Fibroblast of lung (primary cell): ENCODE results near the gene KIF21B. TPM values are rescaled to one million over a fixed set of nuclear protein-coding genes. Genes with fewer than 3 reads are reported as not detected.

Source experiments
- DNase-seq, 2 donors: peaks; one replicate each; pipeline versions ENCODE4 v3.0.0 to v3.0.0-alpha.2; 2010; ENCODE audit warnings: low read depth in 2 of 2
- H2AFZ ChIP-seq: 2 replicates; pipeline ENCODE4 v1.5.1; 2012; ENCODE audit warnings: low read length, control low read depth, inconsistent platforms
- H3K27ac ChIP-seq: 2 replicates; pipeline ENCODE4 v1.5.1; 2011; ENCODE audit warnings: low read length, control low read depth; ENCODE audit not compliant: insufficient read depth
- H3K27me3 ChIP-seq: 2 replicates; pipeline ENCODE4 v1.5.1; 2011; ENCODE audit warnings: mild to moderate bottlenecking, low read length; ENCODE audit not compliant: control insufficient read depth, insufficient read depth
- H3K36me3 ChIP-seq: 2 replicates; pipeline ENCODE4 v1.5.1; 2011; ENCODE audit warnings: low read length; ENCODE audit not compliant: control insufficient read depth, insufficient read depth
- H3K4me1 ChIP-seq: 2 replicates; pipeline ENCODE4 v1.5.1; 2011; ENCODE audit warnings: low read length; ENCODE audit not compliant: control insufficient read depth, insufficient read depth; ENCODE audit errors: extremely low read depth
- H3K4me2 ChIP-seq: 2 replicates; pipeline ENCODE4 v1.5.1; 2011; ENCODE audit warnings: low read length, control low read depth; ENCODE audit not compliant: insufficient read depth; ENCODE audit errors: extremely low read depth
- H3K4me3 ChIP-seq, 4 experiments: fragments of 200-600 bp in 1 of 4; sonication (generic) in 1 of 4; replicated peaks in 1 of 4; 2 replicates each; pipeline ENCODE4 v1.5.1; 2011 to 2016; ENCODE audit warnings: low read length in 4 of 4, low read depth in 3 of 4, mild to moderate bottlenecking in 3 of 4, control low read depth in 2 of 4, inconsistent platforms in 1 of 4, mixed read lengths in 1 of 4; ENCODE audit not compliant: insufficient read depth in 1 of 4; ENCODE audit errors: control extremely low read depth in 1 of 4
- H3K79me2 ChIP-seq: 2 replicates; pipeline ENCODE4 v1.5.1; 2012; ENCODE audit warnings: mild to moderate bottlenecking, low read length, inconsistent platforms; ENCODE audit not compliant: control insufficient read depth, insufficient read depth
- H3K9ac ChIP-seq: 2 replicates; pipeline ENCODE4 v1.5.1; 2011; ENCODE audit warnings: mild to moderate bottlenecking, low read length, control low read depth; ENCODE audit not compliant: insufficient read depth
- H3K9me3 ChIP-seq: 2 replicates; pipeline ENCODE4 v1.5.1; 2012; ENCODE audit warnings: low read depth, low read length; ENCODE audit not compliant: control insufficient read depth, insufficient read depth
- H4K20me1 ChIP-seq: 2 replicates; pipeline ENCODE4 v1.5.1; 2011; ENCODE audit warnings: low read length; ENCODE audit not compliant: control insufficient read depth, insufficient read depth; ENCODE audit errors: extremely low read depth
- EZH2 ChIP-seq: IDR thresholded peaks from 2 replicates; pipeline ENCODE4 v1.5.1; 2012; ENCODE audit warnings: low read length, control low read depth, mild to moderate bottlenecking; ENCODE audit errors: missing control alignments
- polyA plus RNA-seq, 2 donors: library from polyadenylated mRNA; depleted of rRNA in 1 of 2; stranded (reverse) in 1 of 2; unstranded in 1 of 2; fragments of >200 nt; gene quantifications; 2 replicates each; pipeline ENCODE4 v1.2.1, GENCODE V29; 2011 to 2012; ENCODE audit warnings: missing spikeins in 1 of 2
- total RNA-seq: library from RNA; depleted of rRNA; stranded (reverse); fragments of >200 nt; gene quantifications from 2 replicates; pipeline ENCODE4 v1.2.1, GENCODE V29; 2014
- TF ChIP-seq, protein P1 (sequence below), 2 donors: IDR thresholded peaks in 1 of 2; conservative IDR thresholded peaks in 1 of 2; 1 replicate in 1 of 2; 2 replicates in 1 of 2; pipeline ENCODE4 v1.5.1; 2011 to 2012; ENCODE audit warnings: low read length in 2 of 2, control low read depth in 1 of 2, inconsistent platforms in 1 of 2, low read depth in 1 of 2, mild to moderate bottlenecking in 1 of 2

KIF21B gene
- total and polyA plus RNA-seq, 2 donors (not counting 1 experiment from before 2014, with no cell fraction given): under 0.01 to 0.08 TPM

DNA sequence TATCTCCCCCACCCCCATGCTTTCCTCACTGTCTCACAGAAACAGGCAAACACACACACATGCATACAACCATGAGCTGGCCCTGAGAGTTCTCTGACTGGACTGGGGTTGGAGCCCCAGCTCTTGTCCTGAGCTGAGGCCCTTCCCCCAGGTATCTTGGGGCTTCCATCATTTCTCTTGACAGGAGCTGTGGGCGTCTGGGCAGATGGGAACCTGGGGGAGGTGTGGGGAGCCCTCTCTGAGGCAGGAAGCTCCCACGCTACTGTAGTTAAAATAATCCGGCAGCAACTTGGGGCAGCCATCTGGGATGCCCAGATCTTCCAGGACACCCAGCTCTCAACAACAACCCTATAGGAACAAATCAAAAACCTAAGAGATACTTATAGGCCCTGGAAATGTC is 2.7 kb upstream of the KIF21B start:
- H3K27me3 ChIP-seq: peaks cover 7% of the 10 kb centered on the region
- no peak overlapping the region for H3K27ac ChIP-seq
- H3K9ac ChIP-seq: no peak overlapping the region
- H3K4me1 ChIP-seq: no peaks in the 10 kb centered on the region
- H3K4me2 ChIP-seq: no peak overlapping the region
- H3K9me3 ChIP-seq: no peaks in the 10 kb centered on the region
- no peak for DNase-seq
- H4K20me1 ChIP-seq: no peaks in the 10 kb centered on the region
- no peak overlapping the region for H3K4me3 ChIP-seq
- no peaks in the 10 kb centered on the region for H3K36me3 ChIP-seq
- no peak for TF ChIP-seq EZH2
- TF ChIP-seq, protein P1, sequence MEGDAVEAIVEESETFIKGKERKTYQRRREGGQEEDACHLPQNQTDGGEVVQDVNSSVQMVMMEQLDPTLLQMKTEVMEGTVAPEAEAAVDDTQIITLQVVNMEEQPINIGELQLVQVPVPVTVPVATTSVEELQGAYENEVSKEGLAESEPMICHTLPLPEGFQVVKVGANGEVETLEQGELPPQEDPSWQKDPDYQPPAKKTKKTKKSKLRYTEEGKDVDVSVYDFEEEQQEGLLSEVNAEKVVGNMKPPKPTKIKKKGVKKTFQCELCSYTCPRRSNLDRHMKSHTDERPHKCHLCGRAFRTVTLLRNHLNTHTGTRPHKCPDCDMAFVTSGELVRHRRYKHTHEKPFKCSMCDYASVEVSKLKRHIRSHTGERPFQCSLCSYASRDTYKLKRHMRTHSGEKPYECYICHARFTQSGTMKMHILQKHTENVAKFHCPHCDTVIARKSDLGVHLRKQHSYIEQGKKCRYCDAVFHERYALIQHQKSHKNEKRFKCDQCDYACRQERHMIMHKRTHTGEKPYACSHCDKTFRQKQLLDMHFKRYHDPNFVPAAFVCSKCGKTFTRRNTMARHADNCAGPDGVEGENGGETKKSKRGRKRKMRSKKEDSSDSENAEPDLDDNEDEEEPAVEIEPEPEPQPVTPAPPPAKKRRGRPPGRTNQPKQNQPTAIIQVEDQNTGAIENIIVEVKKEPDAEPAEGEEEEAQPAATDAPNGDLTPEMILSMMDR (conservative IDR thresholded peaks at IDR 0.05 in 1 of 2, IDR thresholded peaks at IDR 0.05 in 1 of 2; ENCODE audit: low read depth in 1 of 2, low read length in 2 of 2): no peak
- H3K79me2 ChIP-seq: no peaks in the 10 kb centered on the region
- H2AFZ ChIP-seq: no peak overlapping the region

GRCh38 chr1:201025571-201026002 is 2.1 kb upstream of the KIF21B start:
- Histone ChIP-seq H3K27ac (no peak overlapping the region), H3K36me3 (no peaks in the 10 kb centered on the region), H3K4me2 (no peak overlapping the region), H3K4me1 (no peaks in the 10 kb centered on the region), H3K9ac (no peak overlapping the region), H3K4me3 (no peak overlapping the region), H2AFZ (no peak overlapping the region), H3K79me2 (no peaks in the 10 kb centered on the region), H4K20me1 (no peaks in the 10 kb centered on the region), H3K9me3 (no peaks in the 10 kb centered on the region), H3K27me3 (peaks cover 7% of the 10 kb centered on the region)
- DNase-seq: peak; percentile 17 to 61
- TF ChIP-seq, protein P1 (conservative IDR thresholded peaks at IDR 0.05 in 1 of 2, IDR thresholded peaks at IDR 0.05 in 1 of 2; ENCODE audit: low read depth in 1 of 2, low read length in 2 of 2): peak in 1 of 2 donors; percentile 38
- no peak for TF ChIP-seq EZH2

DNA sequence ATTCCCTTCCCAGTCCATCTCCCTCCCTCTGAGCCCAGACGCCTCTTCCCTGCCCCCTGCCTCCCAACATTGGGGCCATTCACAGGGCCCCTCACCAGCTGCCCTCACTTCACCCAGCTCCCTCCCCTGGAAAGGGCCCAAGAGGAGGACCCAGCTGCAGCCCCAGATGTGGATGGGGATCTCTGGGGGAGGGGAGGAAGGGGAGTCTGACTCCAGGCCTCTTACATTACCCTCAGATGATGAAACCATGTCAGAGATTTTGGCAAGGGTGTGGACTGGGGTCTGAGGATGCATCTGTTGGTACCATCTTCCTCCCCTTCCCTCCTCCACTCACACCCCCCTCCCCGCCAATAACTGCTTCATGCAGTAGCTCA is 1.1 kb upstream of the KIF21B start:
- DNase-seq: no peak
- H2AFZ ChIP-seq: no peak overlapping the region
- H3K36me3 ChIP-seq: no peaks in the 10 kb centered on the region
- H3K27ac ChIP-seq: no peak overlapping the region
- no peaks in the 10 kb centered on the region for H3K9me3 ChIP-seq
- no peak for TF ChIP-seq EZH2
- TF ChIP-seq, protein P1 (conservative IDR thresholded peaks at IDR 0.05 in 1 of 2, IDR thresholded peaks at IDR 0.05 in 1 of 2; ENCODE audit: low read depth in 1 of 2, low read length in 2 of 2): no peak
- H3K27me3 ChIP-seq: peaks cover 7% of the 10 kb centered on the region
- no peak overlapping the region for H3K4me3 ChIP-seq
- no peak overlapping the region for H3K4me2 ChIP-seq
- H3K79me2 ChIP-seq: no peaks in the 10 kb centered on the region
- no peaks in the 10 kb centered on the region for H3K4me1 ChIP-seq
- no peak overlapping the region for H3K9ac ChIP-seq
- H4K20me1 ChIP-seq: no peaks in the 10 kb centered on the region
